ENCODE measurements around the gene PTPRE. TPM values are rescaled to one million over a fixed set of nuclear protein-coding genes. Genes with fewer than 3 reads are reported as not detected.

The PTPRE gene
- total and polyA plus RNA-seq, 8 donors: 1.0 to 7.1 (median 2.1) TPM

DNA sequence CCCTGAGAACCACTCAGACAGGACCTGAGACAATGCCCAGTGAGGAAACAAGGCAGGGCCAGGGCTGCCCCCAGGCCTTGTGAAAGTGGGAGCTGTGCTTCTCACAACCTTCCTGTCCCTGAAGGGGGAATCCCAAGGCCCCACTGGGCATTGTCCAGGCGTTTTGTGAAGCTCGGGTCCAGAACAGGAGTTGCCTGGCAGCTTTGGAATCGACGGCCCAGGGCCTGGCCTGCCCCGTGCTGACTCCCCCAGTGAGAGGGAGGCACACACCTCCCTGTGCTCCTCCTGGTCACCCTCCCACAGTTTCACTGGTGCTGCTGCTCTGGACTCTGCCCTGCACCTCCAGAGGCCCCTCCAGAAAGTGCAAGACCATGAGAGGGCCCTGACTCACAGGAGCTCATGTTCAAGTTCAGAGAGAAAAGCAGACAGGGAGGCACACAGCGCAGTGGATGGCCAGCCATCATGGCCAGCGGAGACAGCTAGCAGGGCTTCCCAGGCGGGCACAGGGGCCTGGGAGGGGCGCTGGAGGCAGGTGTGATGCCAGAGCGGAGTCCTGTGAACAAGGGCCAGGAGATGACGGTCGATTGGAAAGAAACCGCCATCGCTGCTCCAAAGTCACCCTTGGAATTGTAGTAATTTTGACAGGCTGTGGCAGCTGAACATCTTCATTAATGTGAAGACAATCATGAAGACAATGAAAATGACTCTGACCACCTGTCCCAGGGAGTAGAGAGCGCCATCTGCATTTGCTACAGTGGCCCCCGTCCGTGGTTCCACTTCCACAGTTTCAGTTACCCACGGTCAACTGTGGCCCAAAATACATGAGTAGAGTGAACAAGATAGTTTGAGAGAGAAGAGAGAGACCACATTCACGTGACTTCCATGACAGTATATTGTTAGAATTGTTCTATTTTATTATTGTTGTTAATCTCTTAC is 115.6 kb downstream of the PTPRE start:
- Histone ChIP-seq H3K9me3 (no peaks in the 10 kb centered on the region), H3K4me3 (no peak overlapping the region), H3K36me3 (no peaks in the 10 kb centered on the region), H3K27ac (no peak overlapping the region), H3K27me3 (no peaks in the 10 kb centered on the region), H3K4me1 (no peaks in the 10 kb centered on the region)
- no peak for DNase-seq
- no peak for ATAC-seq
- intact Hi-C loops (cut with DNase I): no loop called here
- TF ChIP-seq, protein P1, sequence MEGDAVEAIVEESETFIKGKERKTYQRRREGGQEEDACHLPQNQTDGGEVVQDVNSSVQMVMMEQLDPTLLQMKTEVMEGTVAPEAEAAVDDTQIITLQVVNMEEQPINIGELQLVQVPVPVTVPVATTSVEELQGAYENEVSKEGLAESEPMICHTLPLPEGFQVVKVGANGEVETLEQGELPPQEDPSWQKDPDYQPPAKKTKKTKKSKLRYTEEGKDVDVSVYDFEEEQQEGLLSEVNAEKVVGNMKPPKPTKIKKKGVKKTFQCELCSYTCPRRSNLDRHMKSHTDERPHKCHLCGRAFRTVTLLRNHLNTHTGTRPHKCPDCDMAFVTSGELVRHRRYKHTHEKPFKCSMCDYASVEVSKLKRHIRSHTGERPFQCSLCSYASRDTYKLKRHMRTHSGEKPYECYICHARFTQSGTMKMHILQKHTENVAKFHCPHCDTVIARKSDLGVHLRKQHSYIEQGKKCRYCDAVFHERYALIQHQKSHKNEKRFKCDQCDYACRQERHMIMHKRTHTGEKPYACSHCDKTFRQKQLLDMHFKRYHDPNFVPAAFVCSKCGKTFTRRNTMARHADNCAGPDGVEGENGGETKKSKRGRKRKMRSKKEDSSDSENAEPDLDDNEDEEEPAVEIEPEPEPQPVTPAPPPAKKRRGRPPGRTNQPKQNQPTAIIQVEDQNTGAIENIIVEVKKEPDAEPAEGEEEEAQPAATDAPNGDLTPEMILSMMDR (IDR thresholded peaks at IDR 0.05): no peak
- 74 to 75% methylated on average over 19 of the region's 19 CpGs for WGBS, 2 donors
- no peak for FAIRE-seq

DNA sequence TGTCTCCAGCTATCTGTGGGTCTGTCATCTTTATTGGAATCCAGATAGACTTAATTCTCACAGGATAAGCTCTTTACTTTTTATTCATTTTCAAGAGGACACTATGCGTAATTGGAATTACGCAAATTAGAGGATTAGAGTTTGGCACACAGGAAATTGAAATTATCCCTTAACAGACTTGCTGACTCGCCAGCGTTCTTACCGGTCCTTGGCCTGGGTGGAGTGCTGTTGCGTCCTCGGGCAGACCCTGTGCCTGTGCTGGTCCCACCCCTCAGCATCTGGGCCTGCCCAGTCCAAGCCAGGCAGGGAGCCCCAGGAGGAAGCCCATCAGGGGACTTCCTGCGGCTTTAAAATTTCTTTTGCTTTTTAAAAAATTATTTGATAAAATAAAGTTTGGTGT is 117.5 kb downstream of the PTPRE start:
- Histone ChIP-seq H3K36me3 (no peaks in the 10 kb centered on the region), H3K9me3 (no peaks in the 10 kb centered on the region), H3K4me3 (no peak overlapping the region), H3K4me1 (no peaks in the 10 kb centered on the region), H3K27ac (no peak overlapping the region), H3K27me3 (no peaks in the 10 kb centered on the region)
- FAIRE-seq (no peak), DNase-seq (no peak), ATAC-seq (no peak)
- TF ChIP-seq, protein P1 (IDR thresholded peaks at IDR 0.05): no peak
- WGBS, 2 donors: 64 to 68% methylated on average over 8 of the region's 8 CpGs
- intact Hi-C loops (cut with DNase I): no loop called here

DNA sequence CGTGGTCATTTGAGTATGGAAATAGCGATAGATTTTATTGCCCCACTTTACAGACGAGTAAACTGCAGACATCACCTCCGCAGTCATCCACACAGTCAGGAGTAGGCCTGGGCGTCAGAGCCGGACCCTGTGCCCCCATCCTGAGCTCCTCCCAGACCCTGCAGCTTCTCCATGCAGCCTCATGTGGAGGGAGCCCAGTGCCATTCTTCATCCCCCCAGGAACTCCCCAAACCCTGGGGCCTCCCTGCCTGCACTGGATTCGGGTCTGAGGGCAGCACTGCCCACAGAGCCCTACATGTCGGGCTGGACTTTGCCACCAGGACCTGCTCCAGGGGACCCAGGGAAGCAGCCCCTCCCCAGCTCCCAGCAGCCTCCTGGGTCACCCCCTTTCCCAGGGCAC is 118.5 kb downstream of the PTPRE start:
- Histone ChIP-seq H3K4me1 (no peaks in the 10 kb centered on the region), H3K27me3 (no peaks in the 10 kb centered on the region), H3K4me3 (no peak overlapping the region), H3K36me3 (no peaks in the 10 kb centered on the region), H3K27ac (no peak overlapping the region), H3K9me3 (no peaks in the 10 kb centered on the region)
- WGBS, 2 donors: 61 to 75% methylated on average over 8 of the region's 8 CpGs
- ATAC-seq (no peak), DNase-seq (no peak), FAIRE-seq (no peak)
- TF ChIP-seq, protein P1 (IDR thresholded peaks at IDR 0.05): no peak
- intact Hi-C loops (cut with DNase I): no loop called here

DNA sequence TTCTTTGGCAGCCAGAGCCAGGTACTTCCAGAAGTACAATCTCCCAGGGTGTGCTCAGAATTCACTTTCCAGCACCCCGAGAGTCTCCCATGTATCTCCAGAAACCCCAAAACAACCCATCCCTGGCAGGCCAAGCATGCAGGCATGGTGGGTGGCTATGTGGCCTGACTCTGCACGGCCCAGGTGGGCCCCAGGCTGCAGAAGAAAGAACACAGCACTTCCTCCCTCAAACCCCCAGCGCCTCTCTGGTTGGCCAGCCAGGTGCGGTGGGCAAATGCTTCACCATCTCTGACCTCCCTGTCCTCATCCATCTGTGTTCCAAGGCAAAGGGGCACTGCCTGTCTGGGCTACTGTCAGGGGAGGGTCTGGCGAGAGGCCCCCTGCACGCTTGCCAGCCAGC is 119.0 kb downstream of the PTPRE start:
- Histone ChIP-seq H3K4me3 (no peak overlapping the region), H3K27ac (no peak overlapping the region), H3K27me3 (no peaks in the 10 kb centered on the region), H3K36me3 (no peaks in the 10 kb centered on the region), H3K9me3 (no peaks in the 10 kb centered on the region), H3K4me1 (no peaks in the 10 kb centered on the region)
- DNase-seq: no peak
- no peak for FAIRE-seq
- ATAC-seq: no peak
- WGBS, 2 donors: 69 to 79% methylated on average over 6 of the region's 6 CpGs
- TF ChIP-seq, protein P1 (IDR thresholded peaks at IDR 0.05): no peak
- intact Hi-C loops (cut with DNase I): no loop called here

Measured in pancreas (tissue), 10 donors.